SH-SY5Y (cell line): Measurements from ENCODE around the gene SAP30BP.

Experiments
- GATA2 ChIP-seq: IDR thresholded peaks from 2 replicates; pipeline ENCODE4 v1.6.1; 2011; ENCODE audit warnings: mild to moderate bottlenecking, low read depth, low read length
- GATA3 ChIP-seq: IDR thresholded peaks from 2 replicates; pipeline ENCODE4 v1.6.1; 2011; ENCODE audit warnings: low read depth, mild to moderate bottlenecking, low read length, moderate library complexity

- TF ChIP-seq GATA3 (no peak), GATA2 (no peak)
Observed at GRCh38 chr17:75679706-75680211, 12.6 kb downstream of the SAP30BP start.
